B cell (primary cell): ENCODE results near the gene POLR2F. TPM values are rescaled to one million over a fixed set of nuclear protein-coding genes. Genes with fewer than 3 reads are reported as not detected.

Experiments
- ATAC-seq: fragments of 200-7000 bp; cut with Tn5 transposase; one replicate; pipeline ENCODE4 v1.10.0; 2021; ENCODE audit warnings: low read depth, mild to moderate bottlenecking, moderate number of reproducible peaks, moderate library complexity
- CTCF ChIA-PET: fragments of 350-600 bp; sonication (Branson Sonifier 250); formaldehyde crosslinking; loops from one replicate; lab custom pipeline; 2021; ENCODE audit warnings: antibody characterized with exemption, inconsistent platforms; lab: Charles Lee
- POLR2A ChIA-PET: fragments of 350-600 bp; sonication (Branson Sonifier 250); formaldehyde crosslinking; loops from one replicate; lab custom pipeline; 2021; ENCODE audit warnings: antibody characterized with exemption; lab: Charles Lee
- DNase-seq: peaks from one replicate; pipeline ENCODE4 v3.0.0; 2013
- H2AFZ ChIP-seq: 2 replicates; pipeline ENCODE4 v1.6.1; 2012; ENCODE audit warnings: mild to moderate bottlenecking, low read depth, low read length; ENCODE audit not compliant: insufficient read depth, poor library complexity, severe bottlenecking
- H3K27ac ChIP-seq, 2 donors: 1 replicate in 1 of 2; 2 replicates in 1 of 2; pipeline ENCODE4 v1.5.1; 2012 to 2013; ENCODE audit warnings: low read length in 2 of 2, mild to moderate bottlenecking in 2 of 2, moderate library complexity in 1 of 2
- H3K27me3 ChIP-seq, 4 experiments: fragments of 200-600 bp in 1 of 4; sonication (generic) in 1 of 4; replicated peaks in 1 of 4; 1 replicate in 2 of 4; 2 replicates in 2 of 4; pipeline versions ENCODE4 v1.6.1 to v1.7.0; 2013 to 2016; ENCODE audit warnings: low read length in 3 of 4, mild to moderate bottlenecking in 2 of 4, mixed read lengths in 1 of 4, moderate library complexity in 1 of 4; ENCODE audit not compliant: insufficient read depth in 4 of 4, control insufficient read depth in 3 of 4; ENCODE audit errors: control extremely low read depth in 1 of 4
- H3K36me3 ChIP-seq, 2 experiments: replicated peaks in 1 of 2; 1 replicate in 1 of 2; 2 replicates in 1 of 2; pipeline versions ENCODE4 v1.6.1 to v1.7.1; 2013; ENCODE audit warnings: low read length in 1 of 2; ENCODE audit not compliant: insufficient read depth in 2 of 2, control insufficient read depth in 1 of 2; ENCODE audit errors: control extremely low read depth in 1 of 2, extremely low read depth in 1 of 2
- H3K4me1 ChIP-seq, 2 donors: fragments of 200-600 bp in 1 of 2; sonication (generic) in 1 of 2; 1 replicate in 1 of 2; 2 replicates in 1 of 2; pipeline versions ENCODE4 v1.5.1 to v1.6.1; 2013 to 2017; ENCODE audit warnings: low read length in 2 of 2; ENCODE audit not compliant: control insufficient read depth in 2 of 2, insufficient read depth in 2 of 2
- H3K4me2 ChIP-seq: replicated peaks from 2 replicates; pipeline ENCODE3; 2012; ENCODE audit warnings: mild to moderate bottlenecking, low read depth, low read length; ENCODE audit not compliant: poor library complexity, severe bottlenecking
- H3K4me3 ChIP-seq, 5 experiments: fragments of 200-600 bp in 1 of 5; sonication (generic) in 1 of 5; 1 replicate in 3 of 5; 2 replicates in 2 of 5; pipeline versions ENCODE4 v1.5.1 to v1.7.0; 2011 to 2016; ENCODE audit warnings: low read length in 4 of 5, mild to moderate bottlenecking in 4 of 5, low read depth in 2 of 5, control low read depth in 1 of 5, moderate library complexity in 1 of 5; ENCODE audit not compliant: insufficient read depth in 1 of 5; ENCODE audit errors: control extremely low read depth in 1 of 5, extremely low read depth in 1 of 5
- H3K79me2 ChIP-seq: fragments of 200-600 bp; sonication (generic); one replicate; pipeline ENCODE4 v1.6.0; 2016; ENCODE audit warnings: low read length; ENCODE audit not compliant: control insufficient read depth, insufficient read depth
- H3K9ac ChIP-seq: fragments of 200-600 bp; sonication (generic); 2 replicates; pipeline ENCODE4 v1.6.1; 2017; ENCODE audit warnings: mild to moderate bottlenecking, low read length, moderate library complexity
- H3K9me3 ChIP-seq, 3 donors: one replicate each; pipeline versions ENCODE4 v1.6.1 to v1.7.1; 2013; ENCODE audit warnings: low read length in 2 of 3; ENCODE audit not compliant: control insufficient read depth in 2 of 3, insufficient read depth in 1 of 3; ENCODE audit errors: control extremely low read depth in 1 of 3
- H4K20me1 ChIP-seq: 2 replicates; pipeline ENCODE4 v1.6.0; 2012; ENCODE audit warnings: mild to moderate bottlenecking, low read length; ENCODE audit not compliant: insufficient read depth, control insufficient read depth, poor library complexity, severe bottlenecking
- H3K27ac Mint-ChIP-seq: one replicate; pipeline ENCODE4 v1.8.0; 2021; ENCODE audit warnings: mixed read lengths
- H3K27me3 Mint-ChIP-seq: one replicate; pipeline ENCODE4 v1.8.0; 2021; ENCODE audit warnings: mixed read lengths
- H3K4me1 Mint-ChIP-seq: one replicate; pipeline ENCODE4 v1.8.0; 2021; ENCODE audit warnings: mixed read lengths
- H3K4me3 Mint-ChIP-seq: one replicate; pipeline ENCODE4 v1.8.0; 2021; ENCODE audit warnings: mixed read lengths
- H3K9me3 Mint-ChIP-seq: one replicate; pipeline ENCODE4 v1.8.0; 2022; ENCODE audit warnings: mixed read lengths; ENCODE audit not compliant: insufficient read depth
- CTCF ChIP-seq: fragments of 200-600 bp; IDR thresholded peaks from one replicate; pipeline ENCODE4 v1.8.0; 2022; ENCODE audit warnings: antibody characterized with exemption, mild to moderate bottlenecking
- EZH2 ChIP-seq: IDR thresholded peaks from 2 replicates; pipeline ENCODE4 v1.6.1; 2012; ENCODE audit warnings: borderline replicate concordance, low read depth, mild to moderate bottlenecking, moderate library complexity, low read length; ENCODE audit not compliant: insufficient read depth, poor library complexity, severe bottlenecking
- WGBS: methylation state at CpG from one replicate; pipeline ENCODE4 v1.1.5; 2013; ENCODE audit warnings: missing lambda C conversion rate; ENCODE audit not compliant: insufficient coverage; 5-methylcytosine and 5-hydroxymethylcytosine counted together
- intact Hi-C: fragments of 100-400 bp; cut with micrococcal nuclease; formaldehyde crosslinking; loops from one replicate; pipeline ENCODE4 v1.10.0; 2022
- polyA plus RNA-seq: library from polyadenylated mRNA; depleted of rRNA; stranded (reverse); fragments of >200 nt; gene quantifications from 2 replicates; pipeline ENCODE4 v1.2.3, GENCODE V29; 2012
- total RNA-seq, 2 donors: library from RNA; stranded (reverse); fragments of 120-200 nt in 1 of 2; gene quantifications; 1 replicate in 1 of 2; 2 replicates in 1 of 2; pipeline versions ENCODE4 v1.2.3 to v1.2.4, GENCODE V29; 2013 to 2022

Gene POLR2F
- total and polyA plus RNA-seq, 2 donors (not counting 1 experiment from before 2014, with no cell fraction given), result 41.8 to 49.6 TPM

DNA sequence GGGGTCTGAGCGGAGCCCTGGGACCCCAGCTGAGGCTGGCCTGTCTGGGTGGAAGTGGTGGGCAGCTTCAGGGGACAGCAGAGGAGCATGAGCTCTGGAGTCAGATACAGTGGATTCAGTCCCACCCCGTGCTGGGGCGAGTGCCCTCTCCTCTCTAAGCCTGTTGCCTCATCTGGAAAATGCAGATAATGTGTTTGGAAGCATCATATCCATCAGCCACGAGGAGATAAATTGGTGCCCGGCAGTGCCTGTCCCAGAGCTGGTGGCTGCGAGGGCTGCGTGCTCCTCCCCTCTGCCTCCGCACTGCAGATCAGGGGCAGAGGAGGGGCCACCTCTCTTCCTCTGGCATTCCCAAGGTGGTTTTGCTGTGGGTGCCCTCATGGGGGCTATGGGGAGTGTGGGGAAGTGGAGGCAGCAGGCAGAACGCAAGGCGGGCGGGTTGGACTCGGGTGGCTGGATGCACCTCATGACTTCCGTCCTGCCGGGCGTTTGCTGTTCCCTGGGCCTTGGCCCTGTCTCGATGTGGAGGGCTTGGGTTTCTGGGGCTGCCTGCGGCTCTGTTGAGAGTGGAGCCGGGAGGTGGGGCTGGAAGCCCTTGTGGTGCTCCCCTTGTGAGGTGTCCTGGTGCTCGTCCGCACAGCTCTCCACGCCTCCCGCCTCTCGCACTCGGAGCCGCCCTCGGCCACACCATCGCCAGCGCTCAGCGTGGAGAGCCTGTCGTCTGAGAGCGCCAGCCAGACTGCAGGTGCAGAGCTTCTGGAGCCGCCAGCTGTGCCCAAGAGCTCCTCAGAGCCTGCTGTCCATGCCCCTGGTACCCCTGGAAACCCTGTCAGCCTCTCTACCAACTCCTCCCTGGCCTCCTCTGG is 26.5 kb upstream of the POLR2F start:
- intact Hi-C loops, result no loop called here
- no peaks in the 10 kb centered on the region for H3K9me3 Mint-ChIP-seq
- H3K4me3 Mint-ChIP-seq, result no peak overlapping the region
- peaks cover 0 to 51% of the 10 kb centered on the region in 2 experiments for H3K36me3 ChIP-seq
- DNase-seq (no peak), ATAC-seq (no peak)
- no peaks in the 10 kb centered on the region for H3K27me3 ChIP-seq
- H3K4me2 ChIP-seq, result no peak overlapping the region
- H3K79me2 ChIP-seq, result peaks cover 7% of the 10 kb centered on the region
- H3K9ac ChIP-seq, result no peak overlapping the region
- H3K4me1 Mint-ChIP-seq, result peaks cover 9% of the 10 kb centered on the region
- WGBS, result 96% methylated on average over 32 of the region's 32 CpGs
- H3K27ac ChIP-seq, result no peak overlapping the region
- TF ChIP-seq CTCF (no peak), EZH2 (no peak)
- H3K9me3 ChIP-seq, result no peaks in the 10 kb centered on the region
- POLR2A ChIA-PET, result no interaction called here
- CTCF ChIA-PET, result no interaction called here
- no peak overlapping the region for H3K27ac Mint-ChIP-seq
- peaks cover 0 to 3% of the 10 kb centered on the region in 2 donors for H3K4me1 ChIP-seq
- no peak overlapping the region for H2AFZ ChIP-seq
- H3K4me3 ChIP-seq, result no peak overlapping the region
- no peaks in the 10 kb centered on the region for H3K27me3 Mint-ChIP-seq
- H4K20me1 ChIP-seq, result no peaks in the 10 kb centered on the region

DNA sequence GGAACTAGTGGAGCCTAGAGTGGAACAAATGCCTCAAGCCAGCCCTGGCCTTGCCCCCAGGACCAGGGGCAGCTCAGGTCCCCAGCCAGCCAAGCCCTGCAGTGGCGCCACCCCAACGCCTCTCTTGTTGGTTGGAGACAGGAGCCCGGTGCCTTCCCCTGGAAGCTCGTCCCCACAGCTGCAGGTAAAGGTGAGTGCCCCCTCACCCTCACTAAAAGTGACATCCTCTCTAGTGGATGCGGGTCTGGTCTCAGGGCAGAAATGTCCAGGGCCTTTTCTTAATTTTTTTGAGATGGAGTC is 25.9 kb upstream of the POLR2F start:
- Mint-ChIP-seq H3K27me3 (no peaks in the 10 kb centered on the region), H3K4me3 (no peak overlapping the region), H3K27ac (no peak overlapping the region), H3K4me1 (peaks cover 10% of the 10 kb centered on the region), H3K9me3 (no peaks in the 10 kb centered on the region)
- Histone ChIP-seq H3K79me2 (peaks cover 7% of the 10 kb centered on the region), H3K4me1 (peaks cover 0 to 3% of the 10 kb centered on the region in 2 donors), H3K9me3 (no peaks in the 10 kb centered on the region), H3K27ac (no peak overlapping the region), H3K27me3 (no peaks in the 10 kb centered on the region), H3K9ac (no peak overlapping the region), H3K36me3 (peaks cover 0 to 57% of the 10 kb centered on the region in 2 experiments), H3K4me3 (no peak overlapping the region), H4K20me1 (no peaks in the 10 kb centered on the region), H3K4me2 (no peak overlapping the region), H2AFZ (no peak overlapping the region)
- ATAC-seq (no peak), DNase-seq (no peak)
- ChIA-PET POLR2A (no interaction called here), CTCF (no interaction called here)
- no peak for TF ChIP-seq CTCF
- no peak for TF ChIP-seq EZH2
- WGBS, result 95% methylated on average over 5 of the region's 5 CpGs
- intact Hi-C loops, result no loop called here
